Endothelial cell (in vitro differentiated cells): ENCODE results near the gene SLAMF1. TPM values are rescaled to one million over a fixed set of nuclear protein-coding genes. Genes with fewer than 3 reads are reported as not detected.
"Not testable (repeated sequence)": the region's sequence is repeated elsewhere in the genome, so short reads cannot be mapped to it uniquely, and the experiment has no call there.

ENCODE experiments used
- DNase-seq: peaks from one replicate; pipeline ENCODE4 v3.0.0; 2021; ENCODE audit warnings: low spot score
- H3K27ac Mint-ChIP-seq: one replicate; pipeline ENCODE4 v1.8.0; 2021; ENCODE audit warnings: mixed read lengths, inconsistent platforms; ENCODE audit not compliant: unreplicated experiment
- H3K27me3 Mint-ChIP-seq: one replicate; pipeline ENCODE4 v1.8.0; 2021; ENCODE audit warnings: mild to moderate bottlenecking, moderate library complexity, mixed read lengths, inconsistent platforms; ENCODE audit not compliant: unreplicated experiment
- H3K36me3 Mint-ChIP-seq: one replicate; pipeline ENCODE4 v1.8.0; 2021; ENCODE audit warnings: mild to moderate bottlenecking, low read depth, mixed read lengths, inconsistent platforms; ENCODE audit not compliant: unreplicated experiment
- H3K4me1 Mint-ChIP-seq: one replicate; pipeline ENCODE4 v1.8.0; 2021; ENCODE audit warnings: mild to moderate bottlenecking, mixed read lengths, inconsistent platforms; ENCODE audit not compliant: unreplicated experiment
- H3K4me3 Mint-ChIP-seq: one replicate; pipeline ENCODE4 v1.8.0; 2021; ENCODE audit warnings: mild to moderate bottlenecking, mixed read lengths, inconsistent platforms; ENCODE audit not compliant: unreplicated experiment
- H3K9me3 Mint-ChIP-seq: one replicate; pipeline ENCODE4 v1.8.0; 2021; ENCODE audit warnings: mixed read lengths, inconsistent platforms; ENCODE audit not compliant: unreplicated experiment
- total RNA-seq: library from RNA; stranded (reverse); fragmentation: NEBNext Ultra II Directional; extraction: Animal tissue kit (Norgen Biotek cat#: 25700); gene quantifications from one replicate; pipeline ENCODE4 v1.2.1, GENCODE V29; 2021; ENCODE audit not compliant: unreplicated experiment
- TF ChIP-seq, protein P1 (sequence below): fragments of 200-600 bp; sonication (generic); IDR thresholded peaks from one replicate; pipeline ENCODE4 v1.5.0; 2021; ENCODE audit warnings: antibody characterized with exemption; ENCODE audit not compliant: unreplicated experiment

SLAMF1 gene
- total RNA-seq, 1 donor from 2014 or later: not detected

DNA sequence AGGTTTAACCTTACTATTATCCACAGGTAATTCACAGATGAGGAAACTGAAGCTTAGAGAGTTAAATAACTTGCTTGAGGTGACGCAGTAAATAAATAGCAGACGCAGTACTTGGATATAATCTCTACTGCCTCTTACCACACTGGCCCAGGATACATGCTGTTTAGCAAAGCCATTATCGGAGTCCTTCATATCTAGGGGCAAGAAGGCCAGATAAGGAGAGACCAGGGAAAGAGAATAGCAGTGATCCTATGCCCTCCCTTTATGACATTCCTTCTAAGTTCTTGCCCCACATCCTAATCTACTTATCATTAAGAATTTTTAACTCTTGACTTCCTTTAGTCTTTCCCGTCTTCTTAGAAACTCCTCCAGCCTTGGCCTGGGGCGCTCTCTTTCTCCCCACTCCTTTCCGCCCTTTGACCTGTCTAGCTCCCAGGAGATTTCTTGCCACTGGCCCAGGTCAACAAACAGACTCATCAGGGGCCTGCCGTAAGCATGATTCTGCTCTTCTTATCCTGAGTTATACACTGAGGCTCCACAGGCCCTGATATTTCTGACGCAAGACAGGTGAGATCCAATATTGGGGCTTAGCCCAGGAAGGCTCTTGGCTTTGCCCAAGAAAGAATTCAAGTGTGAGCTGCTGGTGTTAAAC is 11.4 kb upstream of the SLAMF1 start:
- DNase-seq: no peak
- TF ChIP-seq, protein P1, sequence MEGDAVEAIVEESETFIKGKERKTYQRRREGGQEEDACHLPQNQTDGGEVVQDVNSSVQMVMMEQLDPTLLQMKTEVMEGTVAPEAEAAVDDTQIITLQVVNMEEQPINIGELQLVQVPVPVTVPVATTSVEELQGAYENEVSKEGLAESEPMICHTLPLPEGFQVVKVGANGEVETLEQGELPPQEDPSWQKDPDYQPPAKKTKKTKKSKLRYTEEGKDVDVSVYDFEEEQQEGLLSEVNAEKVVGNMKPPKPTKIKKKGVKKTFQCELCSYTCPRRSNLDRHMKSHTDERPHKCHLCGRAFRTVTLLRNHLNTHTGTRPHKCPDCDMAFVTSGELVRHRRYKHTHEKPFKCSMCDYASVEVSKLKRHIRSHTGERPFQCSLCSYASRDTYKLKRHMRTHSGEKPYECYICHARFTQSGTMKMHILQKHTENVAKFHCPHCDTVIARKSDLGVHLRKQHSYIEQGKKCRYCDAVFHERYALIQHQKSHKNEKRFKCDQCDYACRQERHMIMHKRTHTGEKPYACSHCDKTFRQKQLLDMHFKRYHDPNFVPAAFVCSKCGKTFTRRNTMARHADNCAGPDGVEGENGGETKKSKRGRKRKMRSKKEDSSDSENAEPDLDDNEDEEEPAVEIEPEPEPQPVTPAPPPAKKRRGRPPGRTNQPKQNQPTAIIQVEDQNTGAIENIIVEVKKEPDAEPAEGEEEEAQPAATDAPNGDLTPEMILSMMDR: no peak
- Mint-ChIP-seq H3K27me3 (peaks cover 1% of the 10 kb centered on the region), H3K9me3 (no peaks in the 10 kb centered on the region), H3K27ac (no peak overlapping the region), H3K4me3 (no peak overlapping the region), H3K36me3 (no peaks in the 10 kb centered on the region), H3K4me1 (peaks cover 35% of the 10 kb centered on the region)

DNA sequence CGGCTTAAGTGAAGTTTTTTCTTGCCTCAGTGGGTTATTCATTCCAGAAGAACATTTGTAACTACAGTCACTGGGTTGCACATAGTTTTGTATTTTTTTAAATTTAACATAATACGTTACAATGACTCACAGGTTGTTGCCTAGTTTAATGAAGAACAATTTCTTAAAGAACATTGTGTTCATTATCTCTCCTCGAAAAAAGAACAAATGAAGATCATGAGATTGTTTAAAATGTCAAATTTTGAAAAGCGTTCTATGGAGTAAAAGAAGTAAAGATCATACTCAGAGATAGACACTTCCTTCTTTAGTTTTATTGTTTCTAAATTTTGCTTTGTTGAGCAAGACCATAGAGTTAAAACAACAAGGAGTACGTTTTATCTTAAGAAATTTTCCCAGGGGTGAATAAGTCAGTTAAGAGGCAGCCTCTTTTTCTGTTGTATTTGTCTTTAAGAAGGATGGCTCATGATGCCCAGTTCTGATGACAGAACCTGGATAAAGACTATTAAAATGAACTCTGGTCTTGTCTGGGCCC is 10.5 kb upstream of the SLAMF1 start:
- peaks cover 35% of the 10 kb centered on the region for H3K4me1 Mint-ChIP-seq

DNA sequence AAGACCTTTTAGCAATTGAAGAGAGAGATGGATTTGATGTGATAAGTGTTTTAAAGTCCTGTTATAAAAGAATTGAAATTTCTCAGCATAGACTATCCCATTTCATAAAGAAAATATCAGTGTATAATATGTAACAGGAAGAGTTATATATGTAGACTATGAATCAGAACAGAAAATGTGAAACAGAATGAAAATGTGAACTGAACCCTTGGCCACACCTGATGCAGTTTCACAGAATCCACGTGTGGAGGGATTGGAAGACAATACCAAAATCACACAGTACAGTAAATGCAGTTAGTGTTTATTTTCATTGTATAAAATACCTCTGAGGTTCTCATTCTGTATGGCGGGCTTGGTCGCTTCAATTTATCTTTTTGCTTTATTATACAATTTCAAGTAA is 9.9 kb upstream of the SLAMF1 start:
- TF ChIP-seq, protein P1: no peak
- H3K36me3 Mint-ChIP-seq: no peaks in the 10 kb centered on the region
- H3K4me1 Mint-ChIP-seq: peaks cover 38% of the 10 kb centered on the region
- no peak overlapping the region for H3K4me3 Mint-ChIP-seq
- DNase-seq: no peak
- H3K27me3 Mint-ChIP-seq: peaks cover 2% of the 10 kb centered on the region
- no peaks in the 10 kb centered on the region for H3K9me3 Mint-ChIP-seq
- no peak overlapping the region for H3K27ac Mint-ChIP-seq

More for the DNA sequence above, 10.5 kb upstream of the SLAMF1 start:
- H3K4me3 Mint-ChIP-seq: no peak overlapping the region
- no peaks in the 10 kb centered on the region for H3K36me3 Mint-ChIP-seq
- H3K27me3 Mint-ChIP-seq: peaks cover 2% of the 10 kb centered on the region
- DNase-seq: no peak
- no peak overlapping the region for H3K27ac Mint-ChIP-seq
- TF ChIP-seq, protein P1: no peak
- no peaks in the 10 kb centered on the region for H3K9me3 Mint-ChIP-seq

DNA sequence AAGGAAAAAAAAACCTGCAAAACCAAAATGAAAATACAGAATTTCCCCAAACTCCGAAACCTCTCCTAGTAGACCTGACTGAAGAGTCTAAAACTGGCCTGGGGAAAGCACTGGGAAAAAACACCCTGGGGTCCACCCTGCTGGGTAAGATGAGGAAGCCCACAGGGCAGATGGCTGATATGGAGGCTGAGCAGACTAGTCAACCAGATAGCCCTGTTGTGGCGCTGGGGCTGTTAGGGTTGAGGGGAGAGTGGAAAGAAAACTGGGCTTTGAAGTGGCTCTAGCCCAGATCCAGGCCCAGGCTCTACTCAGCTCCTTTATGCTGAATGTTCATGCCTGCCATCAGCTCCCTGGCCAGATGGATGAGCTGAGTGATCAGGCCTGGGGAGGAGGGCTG is 6.8 kb upstream of the SLAMF1 start:
- Mint-ChIP-seq H3K9me3 (no peaks in the 10 kb centered on the region), H3K27me3 (peaks cover 2% of the 10 kb centered on the region), H3K36me3 (no peaks in the 10 kb centered on the region), H3K4me3 (no peak overlapping the region), H3K4me1 (peaks cover 50% of the 10 kb centered on the region), H3K27ac (no peak overlapping the region)
- no peak for DNase-seq
- TF ChIP-seq, protein P1: no peak

DNA sequence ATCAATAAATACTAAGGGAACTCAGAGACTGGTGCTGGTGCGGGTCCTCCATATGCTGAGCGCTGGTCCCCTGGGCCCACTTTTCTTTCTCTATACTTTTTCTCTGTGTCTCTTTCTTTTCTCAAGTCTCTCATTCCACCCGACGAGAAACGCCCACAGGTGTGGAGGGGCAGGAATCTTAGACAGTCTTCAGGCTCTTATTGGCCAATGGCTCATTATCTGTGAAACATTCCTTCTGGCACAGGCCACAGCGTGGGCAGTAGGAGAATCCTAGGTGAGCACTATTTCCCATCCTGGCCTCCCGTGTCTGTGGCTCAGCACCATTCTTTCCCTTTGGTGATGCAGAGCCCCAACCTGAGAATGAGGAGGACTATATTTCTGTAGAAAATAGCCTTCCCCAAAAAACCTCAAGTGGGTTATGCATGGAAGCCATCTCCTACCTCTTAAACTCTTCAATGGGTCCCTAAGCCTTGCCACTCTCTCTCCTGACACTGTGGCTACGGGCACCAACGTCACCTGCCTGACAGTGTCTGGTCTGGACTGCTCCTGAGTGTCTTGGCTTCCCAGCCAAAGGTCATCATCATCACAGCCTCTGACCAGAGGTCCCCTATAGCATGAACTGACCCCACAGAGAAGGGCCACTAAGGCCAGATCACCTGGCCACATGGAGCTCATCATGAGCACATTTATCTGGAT is 6.2 kb upstream of the SLAMF1 start:
- Mint-ChIP-seq H3K27me3 (peaks cover 2% of the 10 kb centered on the region), H3K4me3 (no peak overlapping the region), H3K4me1 (peaks cover 45% of the 10 kb centered on the region), H3K36me3 (no peaks in the 10 kb centered on the region), H3K27ac (no peak overlapping the region), H3K9me3 (no peaks in the 10 kb centered on the region)
- TF ChIP-seq, protein P1: no peak
- DNase-seq: no peak

DNA sequence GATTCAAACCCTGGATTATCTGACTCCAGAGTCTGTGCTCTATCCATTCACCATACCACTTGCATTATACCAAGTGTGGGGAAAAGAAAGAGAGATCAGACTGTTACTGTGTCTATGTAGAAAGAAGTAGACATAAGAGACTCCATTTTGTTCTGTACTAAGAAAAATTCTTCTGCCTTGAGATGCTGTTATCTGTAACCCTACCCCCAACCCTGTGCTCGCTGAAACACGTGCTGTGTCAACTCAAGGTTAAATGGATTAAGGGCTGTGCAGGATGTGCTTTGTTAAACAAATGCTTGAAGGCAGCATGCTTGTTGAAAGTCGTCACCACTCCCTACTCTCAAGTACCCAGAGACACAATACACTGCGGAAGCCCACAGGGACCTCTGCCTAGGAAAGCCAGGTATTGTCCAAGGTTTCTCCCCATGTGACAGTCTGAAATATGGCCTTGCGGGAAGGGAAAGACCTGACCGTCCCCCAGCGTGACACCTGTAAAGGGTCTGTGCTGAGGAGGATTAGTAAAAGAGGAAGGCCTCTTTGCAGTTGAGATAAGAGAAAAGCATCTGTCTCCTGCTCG is 5.3 kb upstream of the SLAMF1 start:
- H3K9me3 Mint-ChIP-seq, H3K27ac Mint-ChIP-seq, H3K27me3 Mint-ChIP-seq, H3K36me3 Mint-ChIP-seq, H3K4me3 Mint-ChIP-seq, DNase-seq: not testable (repeated sequence)
- peaks cover 42% of the 10 kb centered on the region for H3K4me1 Mint-ChIP-seq
